Activated gamma-delta T cell treated with Interleukin-2 at 50 U/mL for 16 hours (primary cell): ENCODE measurements around the gene SYNM.
"Not testable (repeated sequence)": the region's sequence is repeated elsewhere in the genome, so short reads cannot be mapped to it uniquely, and the experiment has no call there.

ENCODE experiments used
- DNase-seq: peaks from one replicate; pipeline ENCODE4 v3.0.0-alpha.2; 2020

Gene SYNM

DNA sequence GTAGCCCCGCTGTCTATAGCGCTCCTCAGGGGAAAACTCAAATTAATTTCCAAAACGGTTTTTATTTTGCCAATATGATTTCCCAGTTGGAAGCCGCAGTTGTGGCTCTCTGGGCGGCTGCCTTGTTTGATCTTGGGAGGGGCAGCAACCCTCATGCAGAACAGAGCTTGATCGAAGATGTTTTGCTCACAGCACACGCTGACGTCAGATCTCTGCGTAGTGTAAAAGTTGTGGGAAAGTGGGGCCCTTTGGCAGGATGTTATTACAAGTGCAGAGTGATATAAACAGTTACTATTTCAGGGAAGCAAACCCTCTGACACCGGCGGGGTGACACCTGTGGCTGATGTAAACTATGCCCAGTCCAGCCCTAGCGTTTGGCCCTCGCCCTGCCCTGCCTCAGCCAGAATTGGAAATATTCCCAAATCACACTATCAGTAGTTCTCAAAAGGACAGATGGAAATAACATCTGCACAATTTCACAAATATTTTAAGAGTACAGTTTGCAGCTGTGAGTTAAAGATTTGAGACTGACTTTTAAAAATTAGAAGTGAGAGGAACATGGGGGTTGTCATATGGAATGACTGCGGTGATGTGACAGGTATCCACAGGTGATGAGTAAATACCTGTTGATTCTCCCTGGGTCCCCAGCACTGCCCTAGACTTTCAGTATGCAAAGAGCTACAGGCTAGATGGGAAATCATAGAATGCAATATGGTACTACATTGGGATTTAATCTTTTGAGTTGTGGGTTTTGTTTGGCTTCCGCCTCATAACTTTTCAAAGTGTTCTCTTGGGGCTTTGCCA is 1.7 kb downstream of the SYNM start:
- DNase-seq, result no peak

DNA sequence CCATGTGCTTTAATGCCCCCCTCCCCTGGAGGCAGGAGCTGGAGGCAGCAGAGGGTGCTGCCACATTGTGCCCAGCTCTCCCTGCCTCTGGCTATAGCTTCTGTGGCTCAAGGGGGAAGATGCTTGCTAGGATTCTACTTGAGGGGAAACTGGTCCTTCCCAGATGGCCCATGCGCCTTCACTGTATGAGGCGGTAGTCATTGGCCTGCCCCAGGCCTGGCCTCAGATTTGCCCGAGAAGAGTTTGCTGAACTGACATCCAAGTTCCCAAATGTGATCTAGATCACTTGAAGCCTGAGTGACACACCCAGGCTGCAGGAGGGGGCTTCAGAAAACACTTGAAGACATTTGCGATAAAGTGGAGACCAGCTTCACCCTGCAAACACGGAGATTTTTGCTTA is 4.1 kb downstream of the SYNM start:
- no peak for DNase-seq

DNA sequence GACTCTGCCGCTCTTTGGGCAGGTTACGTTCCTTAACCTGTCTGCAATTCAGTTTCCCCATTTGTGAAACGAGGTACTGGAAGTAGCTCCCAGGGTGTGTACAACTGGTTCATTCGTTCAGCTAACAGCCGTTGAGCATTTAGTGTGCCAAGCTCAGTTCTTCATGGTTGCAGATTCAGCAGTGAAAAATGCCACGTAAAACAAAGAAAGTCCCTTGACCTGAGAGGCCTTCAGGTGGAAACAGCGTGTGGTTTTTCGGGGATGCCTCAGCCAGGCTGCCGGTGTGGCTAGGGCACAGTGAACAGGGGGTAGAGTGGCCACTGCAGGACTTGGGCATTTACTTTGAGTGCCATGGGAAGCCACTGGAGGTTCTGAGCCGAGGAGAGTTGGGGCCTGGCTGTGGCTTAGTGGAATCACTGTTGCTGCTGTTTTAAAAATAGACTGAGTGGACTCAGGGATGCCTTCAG is 4.7 kb downstream of the SYNM start:
- no peak for DNase-seq

DNA sequence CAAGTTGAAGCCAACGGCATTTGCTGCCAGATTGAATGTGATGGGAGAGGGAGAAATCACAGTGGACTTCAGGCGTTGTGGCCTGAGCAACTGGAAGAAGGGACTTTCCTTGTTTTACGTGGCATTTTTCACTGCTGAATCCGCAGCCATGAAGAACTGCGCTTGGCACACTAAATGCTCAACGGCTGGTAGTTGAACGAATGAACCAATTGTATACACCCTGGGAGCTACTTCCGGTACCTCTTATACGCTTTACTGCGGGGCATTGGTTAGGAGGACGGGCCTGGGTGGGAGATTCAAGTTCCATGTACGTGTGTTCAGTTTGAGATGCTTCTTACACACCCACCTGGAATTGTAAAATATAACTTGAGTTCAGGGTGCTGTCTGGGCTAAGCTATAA is 5.2 kb downstream of the SYNM start:
- DNase-seq, result no peak

DNA sequence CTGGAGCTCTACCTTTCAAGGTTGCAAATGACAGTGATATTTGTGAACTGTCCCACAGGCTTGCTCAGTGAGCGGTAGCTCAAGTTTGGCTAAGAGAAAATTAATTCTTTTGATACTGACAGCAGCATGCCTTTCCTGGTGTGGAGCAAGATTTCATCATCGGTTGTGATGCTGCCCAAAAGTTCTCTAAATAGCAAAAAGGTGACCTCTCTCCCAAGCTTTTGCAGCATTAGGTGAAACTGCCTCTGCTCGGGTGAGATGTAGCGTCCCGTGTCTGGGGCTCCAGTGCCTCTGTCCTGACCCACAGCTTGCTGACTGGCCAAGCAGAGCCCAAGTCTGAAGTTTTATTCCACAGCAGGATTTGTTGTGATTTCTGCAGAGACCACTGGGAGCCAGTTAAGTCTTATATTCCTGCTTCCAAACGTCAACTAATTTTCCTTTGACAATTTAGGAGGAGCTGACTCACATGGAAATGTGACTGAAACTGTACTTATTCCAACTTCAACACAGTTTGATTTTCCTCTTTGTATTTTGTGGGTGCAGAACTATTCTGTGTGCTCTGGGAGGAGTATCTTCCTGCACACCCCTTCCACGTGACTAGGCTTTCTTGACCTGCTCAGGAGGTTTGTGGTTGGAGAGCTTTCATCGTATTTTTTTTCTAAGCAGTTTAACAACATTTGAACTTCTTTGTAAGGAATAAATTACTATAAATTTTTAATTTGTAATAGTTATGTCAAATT is 5.9 kb downstream of the SYNM start:
- no peak for DNase-seq

DNA sequence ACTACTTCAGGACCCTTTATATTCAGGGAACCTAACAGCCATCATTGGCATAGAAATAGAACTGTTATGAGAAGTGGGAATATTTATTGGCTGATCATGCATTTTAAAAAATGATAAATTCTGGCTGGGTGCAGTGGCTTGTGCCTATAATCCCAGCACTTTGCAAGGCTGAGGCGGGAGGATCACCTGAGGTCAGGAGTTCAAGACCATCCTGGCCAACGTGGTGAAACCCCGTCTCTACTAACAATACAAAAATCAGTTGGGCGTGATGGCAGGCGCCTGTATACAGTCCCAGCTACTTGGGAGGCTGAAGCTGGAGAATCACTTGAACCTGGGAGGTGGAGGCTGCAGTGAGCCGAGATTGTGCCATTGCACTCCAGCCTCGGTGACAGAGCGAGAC is 6.8 kb downstream of the SYNM start:
- not testable (repeated sequence) for DNase-seq

DNA sequence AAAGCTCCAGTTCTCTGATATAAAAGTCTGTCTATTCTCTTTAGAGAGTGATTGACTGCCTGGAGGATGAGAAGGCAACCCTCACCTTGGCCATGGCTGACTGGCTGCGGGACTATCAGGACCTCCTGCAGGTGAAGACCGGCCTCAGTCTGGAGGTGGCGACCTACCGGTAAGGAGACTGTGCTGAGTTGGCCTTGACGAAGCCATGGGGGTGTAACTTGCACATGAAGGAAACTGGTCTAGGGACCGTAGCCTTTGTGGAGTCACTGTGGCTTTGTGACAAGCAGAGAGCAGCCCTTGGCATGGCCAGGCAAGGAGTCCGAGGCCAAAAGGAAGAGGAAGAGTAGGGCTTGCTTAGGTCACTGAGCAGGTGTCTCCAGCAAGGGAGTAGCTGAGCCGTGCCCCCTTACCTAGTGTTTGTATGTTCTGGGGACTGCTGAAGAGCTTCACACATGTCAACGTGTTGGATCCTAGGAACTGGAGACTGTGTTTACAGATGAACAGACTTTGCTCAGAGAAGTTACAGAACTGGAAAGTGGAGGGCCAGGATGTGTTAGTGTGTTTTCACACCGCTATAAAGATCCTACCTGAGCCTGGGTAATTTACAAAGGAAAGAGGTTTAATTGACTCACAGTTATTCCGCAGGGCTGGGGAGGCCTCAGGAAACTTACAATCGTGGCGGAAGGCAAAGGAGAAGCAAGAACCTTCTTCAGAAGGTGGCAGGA is 8.8 kb downstream of the SYNM start:
- no peak for DNase-seq

DNA sequence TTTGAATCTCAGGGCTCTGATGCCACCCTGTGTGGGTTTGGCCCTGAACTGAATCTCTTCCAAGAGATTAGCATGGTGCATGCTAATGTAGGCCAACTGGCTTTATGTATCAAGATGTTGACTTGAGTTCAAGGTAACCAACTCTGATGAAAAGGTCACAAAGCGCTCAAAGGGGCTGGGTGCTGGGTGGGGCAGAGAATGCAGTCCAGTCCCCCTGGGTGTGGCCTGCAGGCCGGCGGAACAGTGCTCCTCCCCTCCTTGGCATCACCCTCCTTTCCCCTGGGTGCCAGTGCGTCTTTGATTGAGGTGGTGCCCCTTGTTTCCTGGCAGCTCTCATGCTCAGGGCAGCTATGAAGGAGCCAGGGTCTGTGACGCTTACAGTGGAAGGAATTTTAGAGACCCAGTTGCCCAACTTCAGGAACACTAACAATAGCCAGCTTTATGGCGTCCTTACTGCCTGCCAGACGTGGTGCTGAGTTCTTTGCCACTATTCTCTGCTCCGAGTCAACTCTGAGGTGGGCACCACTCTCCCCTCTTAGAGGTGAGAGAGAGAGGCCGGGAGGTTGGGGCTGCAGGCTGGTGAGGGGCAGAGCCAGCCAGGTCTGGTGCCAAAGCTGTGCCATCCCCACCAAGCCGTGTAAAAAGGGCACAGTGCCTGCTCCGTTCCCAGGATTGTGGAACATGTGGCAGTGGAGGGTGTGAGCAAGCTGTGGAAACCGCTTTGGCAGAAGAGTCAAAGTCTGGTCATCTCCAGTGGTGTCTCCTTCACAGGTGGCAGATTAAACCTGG is 9.8 kb downstream of the SYNM start:
- DNase-seq, result no peak

DNA sequence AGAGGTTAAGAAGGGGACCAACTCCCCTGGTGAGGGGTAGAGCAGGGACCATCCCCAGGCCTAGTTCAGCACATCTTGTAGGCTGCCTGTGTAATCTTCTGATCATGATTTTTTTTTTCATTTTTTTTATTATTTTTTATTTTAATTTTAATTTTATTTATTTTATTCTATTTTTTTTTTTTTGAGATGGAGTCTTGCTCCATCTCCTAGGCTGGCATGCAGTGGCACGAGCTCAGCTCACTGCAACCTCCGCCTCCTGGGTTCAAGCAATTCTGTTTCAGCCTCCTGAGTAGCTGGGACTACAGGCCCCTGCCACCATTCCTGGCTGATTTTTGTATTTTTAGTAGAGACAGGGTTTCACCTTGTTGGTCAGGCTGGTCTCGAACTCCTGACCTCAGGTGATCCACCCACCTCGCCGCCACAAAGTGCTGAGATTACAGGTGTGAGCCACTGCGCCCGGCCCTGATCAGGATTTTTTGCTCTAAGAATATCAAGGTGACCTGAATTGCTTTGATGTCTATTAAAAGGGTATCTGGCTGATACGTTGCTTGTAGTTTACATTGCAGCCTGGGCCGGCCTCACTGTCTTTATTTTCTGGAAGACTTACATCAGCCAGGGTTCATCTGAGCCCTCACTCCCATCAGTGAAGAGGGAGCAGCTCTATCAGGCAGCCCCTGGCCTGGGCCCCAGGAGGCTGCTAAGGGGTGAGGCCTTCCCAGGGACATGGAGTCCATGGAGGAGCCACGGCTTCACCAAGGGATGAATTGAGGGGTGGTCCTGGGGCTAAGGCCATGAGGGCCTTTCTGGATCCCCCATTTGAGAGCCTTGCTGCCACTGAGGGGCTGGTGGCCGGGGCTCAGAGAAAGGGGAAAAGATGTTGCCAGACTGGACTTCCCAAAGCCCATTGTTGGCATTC is 10.7 kb downstream of the SYNM start:
- no peak for DNase-seq

DNA sequence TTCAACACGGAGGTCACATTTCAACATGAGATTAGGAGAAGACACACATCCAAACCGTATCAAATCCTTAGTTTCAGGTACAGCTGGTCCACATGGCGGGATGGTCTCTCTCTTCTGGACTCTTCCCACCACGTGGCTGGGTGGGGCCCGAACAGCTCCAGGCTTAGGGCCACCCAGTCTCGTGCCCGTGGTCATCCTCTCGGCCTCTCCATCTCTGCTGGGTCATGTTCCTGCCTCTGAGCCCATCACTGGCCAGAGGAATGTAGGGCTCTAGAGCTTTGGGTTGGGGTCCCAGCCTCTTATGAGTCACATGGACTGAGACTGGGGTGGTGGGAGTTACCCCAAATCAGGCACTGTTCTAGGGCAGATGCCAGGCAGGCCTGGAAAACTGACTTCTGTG is 12.2 kb downstream of the SYNM start:
- DNase-seq, result no peak

DNA sequence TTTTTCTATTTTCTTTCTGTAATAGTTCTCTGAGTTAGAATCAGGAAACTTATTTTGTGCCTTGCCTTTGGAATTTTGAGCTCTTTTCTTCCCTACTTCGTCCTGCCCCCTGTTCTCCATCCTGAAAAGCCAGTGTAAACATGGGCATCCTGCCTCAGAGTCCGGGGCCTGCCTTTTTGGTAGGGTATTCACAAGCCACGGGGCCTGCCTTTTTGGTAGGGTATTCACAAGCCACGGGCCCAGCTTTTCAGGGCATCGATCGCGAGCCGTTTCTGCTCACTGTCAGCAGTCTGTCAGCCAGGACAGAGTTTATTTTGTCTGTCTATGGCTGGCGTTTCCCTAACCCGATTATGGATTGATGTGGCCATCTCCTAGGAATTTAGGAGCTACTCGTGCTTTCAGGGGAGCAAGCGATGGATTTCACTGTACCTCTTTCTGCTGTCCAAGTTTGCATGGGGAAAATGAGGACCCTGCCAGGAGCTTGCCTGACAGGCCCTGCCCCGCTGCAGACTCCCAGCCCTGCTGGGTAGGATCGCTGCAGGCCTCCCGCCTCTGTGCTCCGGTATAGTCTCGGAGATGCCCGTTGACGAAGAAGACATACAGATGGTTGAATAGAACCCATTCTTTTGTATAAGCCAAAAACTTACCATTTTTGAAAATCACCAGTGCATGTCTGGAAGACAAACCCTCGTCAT is 12.8 kb downstream of the SYNM start:
- DNase-seq, result no peak

DNA sequence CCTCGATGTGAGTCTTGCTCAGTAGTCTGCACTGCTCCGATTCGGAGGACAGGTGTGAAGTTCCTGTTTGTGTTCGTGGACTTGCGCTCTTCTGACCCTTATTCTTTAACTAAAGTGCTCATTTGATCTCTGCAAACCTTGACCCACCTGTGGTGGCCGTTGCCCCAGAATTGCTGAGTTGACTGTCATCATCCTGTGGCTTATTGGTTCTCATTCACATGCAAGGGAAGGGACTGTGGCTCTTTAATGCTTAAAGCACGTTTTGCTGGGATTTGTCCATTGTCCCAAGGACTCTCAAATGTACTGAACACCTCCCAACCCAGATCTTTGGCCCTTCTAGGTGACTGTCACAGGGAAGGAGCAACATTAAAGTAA is 13.4 kb downstream of the SYNM start:
- no peak for DNase-seq

DNA sequence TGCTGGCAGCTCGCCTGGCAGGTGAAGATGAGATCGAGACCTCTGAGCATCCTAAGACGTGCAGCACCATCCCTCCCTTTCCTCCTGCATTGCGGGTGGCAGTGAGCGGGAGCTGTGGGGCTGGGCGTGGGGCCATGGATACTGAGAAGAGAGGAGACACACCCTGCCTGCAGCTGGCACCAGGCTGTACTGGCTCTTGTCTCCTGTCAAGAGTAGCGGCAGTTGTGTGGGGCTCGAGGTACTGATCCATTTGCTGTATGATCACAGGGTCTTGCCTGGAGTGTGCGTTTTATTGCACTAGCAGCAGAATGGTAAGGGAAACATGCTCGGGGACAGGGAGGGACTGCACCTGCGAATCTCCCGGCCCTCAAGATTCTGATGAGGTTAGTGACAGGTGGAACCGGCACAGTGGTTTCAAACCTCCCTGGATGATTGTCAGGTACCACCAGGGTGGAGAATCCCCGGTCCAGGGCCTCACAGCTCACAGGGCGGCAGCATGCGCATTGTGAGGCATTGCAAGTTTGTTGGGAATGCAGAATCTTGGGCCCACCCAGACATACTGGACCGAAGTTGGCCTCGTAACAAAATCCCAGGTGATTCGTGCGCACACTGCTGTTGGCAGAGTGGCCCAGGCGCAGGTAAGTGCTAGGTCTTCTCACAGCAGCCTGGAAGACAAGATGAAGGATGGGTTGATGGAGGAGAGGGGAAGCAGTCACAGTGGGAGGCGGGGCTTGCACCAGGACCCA is 14.1 kb downstream of the SYNM start:
- no peak for DNase-seq

DNA sequence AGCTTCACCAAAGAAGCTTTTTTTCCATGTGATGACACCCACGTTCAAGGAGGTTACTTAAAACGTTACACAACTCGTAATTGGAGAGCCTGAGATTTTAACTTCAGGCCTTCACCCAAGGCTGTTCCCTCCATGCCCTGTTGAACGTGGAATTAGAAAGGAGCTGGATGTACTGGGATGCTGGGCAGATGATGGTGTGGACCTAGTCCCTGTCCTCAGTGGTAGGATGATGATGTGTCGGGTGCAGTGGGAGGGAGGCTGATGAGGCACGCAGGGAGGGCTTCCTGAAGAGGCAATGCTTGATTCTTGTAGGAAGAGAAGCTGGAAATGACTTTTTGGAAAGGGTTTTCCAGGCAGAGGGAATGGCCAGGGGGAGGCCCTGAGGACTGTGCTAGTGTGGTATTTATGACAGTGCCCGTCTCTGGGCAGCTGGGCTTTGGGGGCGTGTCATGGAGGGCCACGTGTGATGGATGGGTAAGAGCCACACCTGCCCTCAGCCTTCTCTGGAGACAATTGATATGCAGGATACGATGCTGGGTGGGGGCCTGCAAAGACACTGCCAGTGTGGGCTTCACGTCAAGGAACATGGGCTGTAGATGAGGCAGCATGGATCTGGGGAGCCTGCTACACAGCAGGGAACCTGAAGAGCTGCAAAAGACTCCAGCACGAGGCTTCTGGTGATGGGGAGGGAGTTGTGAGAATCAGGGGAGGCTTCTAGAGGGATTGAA is 15.3 kb downstream of the SYNM start:
- no peak for DNase-seq

DNA sequence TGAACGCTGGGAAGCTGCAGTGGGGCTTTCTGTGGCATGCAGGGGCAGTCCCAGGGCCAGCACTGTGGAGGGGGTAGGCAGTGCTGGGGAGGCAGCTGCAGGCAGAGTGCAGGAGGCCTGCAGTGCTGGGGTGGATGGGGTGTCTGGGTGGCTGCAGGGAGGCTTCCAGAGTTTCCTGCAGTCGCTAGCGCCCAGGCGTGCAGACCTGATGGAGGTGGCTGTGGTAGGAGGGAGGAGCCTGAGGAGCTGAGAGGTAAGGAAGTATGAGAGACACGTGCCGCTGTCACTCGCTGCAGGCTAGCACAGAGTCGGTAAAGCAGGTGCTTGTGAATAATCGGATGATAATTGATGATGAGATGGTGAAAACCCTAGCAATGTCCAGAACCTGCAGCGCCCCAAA is 16.3 kb downstream of the SYNM start:
- DNase-seq, result no peak

DNA sequence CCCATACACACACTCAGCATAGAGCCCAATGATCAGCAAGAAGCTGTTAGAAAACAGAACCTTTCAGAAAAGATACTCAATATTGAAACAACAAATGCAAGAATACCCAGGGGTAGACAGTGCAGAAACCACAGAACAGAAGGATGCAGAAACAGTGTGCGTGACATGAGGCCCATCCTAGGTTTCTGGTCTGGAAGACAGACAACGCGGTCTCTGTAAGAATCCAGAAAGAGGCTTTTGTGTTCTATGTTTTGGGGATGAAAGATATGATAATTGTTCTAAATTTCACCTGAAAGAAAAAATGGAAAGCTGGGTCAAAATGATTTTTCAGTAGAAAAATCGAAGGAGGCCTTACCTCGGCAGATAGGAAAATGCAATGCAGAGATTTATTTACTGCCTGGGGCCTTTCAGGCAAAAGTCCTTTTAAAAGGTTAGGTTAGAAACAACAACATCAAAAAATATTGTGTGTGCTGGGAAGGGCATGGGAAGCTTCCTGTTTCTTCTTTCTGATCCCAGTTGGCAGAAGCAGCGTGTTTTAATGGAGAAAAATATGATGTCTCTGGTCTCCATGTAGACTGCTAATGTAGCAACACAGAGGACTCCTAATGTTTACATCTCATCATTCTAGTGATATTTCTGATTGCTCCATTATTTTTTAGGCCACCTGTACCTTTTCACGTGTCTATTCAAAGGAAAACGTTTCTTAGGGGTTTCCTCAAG is 17.0 kb downstream of the SYNM start:
- DNase-seq, result no peak

DNA sequence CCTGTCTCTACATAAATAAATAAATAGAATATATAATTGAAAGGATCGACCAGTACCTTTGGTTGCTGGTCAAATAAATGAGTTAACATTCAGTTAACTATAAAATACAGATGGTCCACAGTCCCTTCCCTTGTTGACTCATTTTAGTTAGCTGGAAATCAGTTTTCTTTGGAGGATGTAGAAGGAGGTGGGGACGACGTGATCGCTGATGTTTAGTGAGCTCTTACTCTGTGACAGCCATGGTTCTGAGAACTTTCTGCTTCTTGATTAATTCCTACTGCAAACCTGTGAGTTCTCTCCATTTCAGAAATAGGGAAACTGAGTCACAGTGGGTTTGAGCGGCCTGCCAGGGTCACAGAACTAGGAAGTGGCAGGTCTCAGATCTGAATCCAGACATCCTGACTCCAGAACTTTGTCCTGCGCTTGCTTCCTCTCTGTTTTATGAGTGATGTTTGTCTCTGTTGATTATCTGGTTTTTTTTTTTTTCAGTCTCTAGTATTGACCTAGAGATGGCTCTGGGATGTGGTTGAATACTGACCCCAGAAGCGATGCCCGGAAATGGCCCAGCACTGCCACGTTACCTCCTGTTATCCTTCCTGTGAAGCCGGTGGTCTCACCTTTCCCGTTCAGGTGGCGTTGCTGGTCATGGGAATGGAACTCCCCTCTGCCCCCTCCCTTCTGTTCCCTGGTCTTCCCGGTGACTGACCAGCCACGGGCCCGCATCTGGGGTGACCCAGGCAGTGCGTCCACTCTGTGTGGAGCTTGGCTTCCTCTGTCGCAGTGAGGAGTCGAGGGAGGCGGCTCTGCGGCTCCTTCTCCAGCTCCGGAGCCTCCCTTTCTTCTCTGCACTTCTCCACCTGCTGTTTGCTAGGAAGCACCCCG is 18.2 kb downstream of the SYNM start:
- no peak for DNase-seq
